Skeletal muscle tissue (tissue), 4 donors: Measurements from ENCODE around the gene GLI3. TPM values are rescaled to one million over a fixed set of nuclear protein-coding genes. Genes with fewer than 3 reads are reported as not detected.

Experiments used
- H3K27ac ChIP-seq: one replicate; pipeline ENCODE4 v1.7.0; 2013; ENCODE audit warnings: mild to moderate bottlenecking, low read depth, low read length, inconsistent platforms
- H3K27me3 ChIP-seq, 3 donors: one replicate each; pipeline ENCODE4 v1.7.0; 2013; ENCODE audit warnings: low read length in 3 of 3; ENCODE audit not compliant: control insufficient read depth in 3 of 3, insufficient read depth in 3 of 3
- H3K36me3 ChIP-seq, 3 donors: one replicate each; pipeline ENCODE4 v1.7.0; 2013; ENCODE audit warnings: low read length in 3 of 3; ENCODE audit not compliant: control insufficient read depth in 3 of 3, insufficient read depth in 3 of 3
- H3K4me1 ChIP-seq, 3 donors: one replicate each; pipeline ENCODE4 v1.7.0; 2013; ENCODE audit warnings: low read length in 3 of 3, mild to moderate bottlenecking in 3 of 3; ENCODE audit not compliant: control insufficient read depth in 3 of 3, insufficient read depth in 3 of 3
- H3K4me3 ChIP-seq, 3 donors: one replicate each; pipeline ENCODE4 v1.7.0; 2013; ENCODE audit warnings: low read length in 3 of 3
- H3K9ac ChIP-seq, 3 donors: one replicate each; pipeline ENCODE4 v1.7.0; 2013; ENCODE audit warnings: low read length in 3 of 3, mild to moderate bottlenecking in 3 of 3, moderate library complexity in 2 of 3, low read depth in 1 of 3
- H3K9me3 ChIP-seq, 3 donors: one replicate each; pipeline ENCODE4 v1.7.0; 2013; ENCODE audit warnings: low read length in 3 of 3; ENCODE audit not compliant: control insufficient read depth in 3 of 3
- total RNA-seq: library from RNA; depleted of rRNA; stranded (reverse); fragments of >200 nt; gene quantifications from one replicate; pipeline ENCODE4 v1.2.3, GENCODE V29; 2014
- donor health status: Osteomylitis.

Gene GLI3
- total RNA-seq, 1 donor from 2014 or later: 13.6 TPM

GRCh38 chr7:41971640-41972187, 265.3 kb downstream of the GLI3 start:
- Histone ChIP-seq H3K9ac (no peak overlapping the region), H3K9me3 (no peaks in the 10 kb centered on the region), H3K4me1 (peaks cover 1 to 6% (median 6%) of the 10 kb centered on the region in 3 donors), H3K36me3 (peaks cover 0 to 8% (median 3%) of the 10 kb centered on the region in 3 donors), H3K27me3 (no peaks in the 10 kb centered on the region), H3K27ac (no peak overlapping the region), H3K4me3 (no peak overlapping the region)

DNA sequence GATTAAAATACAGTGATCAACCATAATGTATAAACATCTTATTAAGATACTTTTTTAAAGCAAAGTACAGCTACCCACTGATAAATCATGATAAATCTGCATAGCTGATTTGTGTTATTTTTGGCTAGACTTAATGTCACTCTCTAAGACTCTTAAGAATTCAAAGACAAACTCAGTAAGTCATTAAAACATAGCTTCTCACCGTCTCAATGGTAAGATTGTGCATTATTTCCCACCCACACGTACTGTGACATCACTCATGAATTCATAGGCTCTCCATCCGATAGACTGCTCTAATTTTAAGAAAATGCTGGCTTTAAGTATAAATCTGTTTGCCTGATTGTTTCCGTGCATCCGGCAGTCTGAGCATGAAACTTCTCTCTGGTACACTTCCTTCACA, 266.1 kb downstream of the GLI3 start:
- no peak overlapping the region for H3K4me3 ChIP-seq
- peaks cover 0 to 2% (median 0%) of the 10 kb centered on the region in 3 donors for H3K4me1 ChIP-seq
- peaks cover 0 to 8% (median 3%) of the 10 kb centered on the region in 3 donors for H3K36me3 ChIP-seq
- no peaks in the 10 kb centered on the region for H3K9me3 ChIP-seq
- H3K27ac ChIP-seq: no peak overlapping the region
- no peak overlapping the region for H3K9ac ChIP-seq
- no peaks in the 10 kb centered on the region for H3K27me3 ChIP-seq

GRCh38 chr7:41969561-41970105, 267.4 kb downstream of the GLI3 start:
- no peak overlapping the region for H3K27ac ChIP-seq
- no peaks in the 10 kb centered on the region for H3K27me3 ChIP-seq
- H3K4me3 ChIP-seq: no peak overlapping the region
- H3K9ac ChIP-seq: no peak overlapping the region
- peaks cover 0 to 4% (median 2%) of the 10 kb centered on the region in 3 donors for H3K4me1 ChIP-seq
- peaks cover 3 to 10% (median 4%) of the 10 kb centered on the region in 3 donors for H3K36me3 ChIP-seq
- no peaks in the 10 kb centered on the region for H3K9me3 ChIP-seq

- Histone ChIP-seq H3K4me1 (peaks cover 0 to 4% (median 2%) of the 10 kb centered on the region in 3 donors), H3K27me3 (no peaks in the 10 kb centered on the region), H3K4me3 (no peak overlapping the region), H3K9ac (no peak overlapping the region), H3K27ac (no peak overlapping the region), H3K36me3 (peaks cover 3 to 9% (median 4%) of the 10 kb centered on the region in 3 donors), H3K9me3 (no peaks in the 10 kb centered on the region)
These were observed 269.9 kb downstream of the GLI3 start for GRCh38 chr7:41967156-41967555.

DNA sequence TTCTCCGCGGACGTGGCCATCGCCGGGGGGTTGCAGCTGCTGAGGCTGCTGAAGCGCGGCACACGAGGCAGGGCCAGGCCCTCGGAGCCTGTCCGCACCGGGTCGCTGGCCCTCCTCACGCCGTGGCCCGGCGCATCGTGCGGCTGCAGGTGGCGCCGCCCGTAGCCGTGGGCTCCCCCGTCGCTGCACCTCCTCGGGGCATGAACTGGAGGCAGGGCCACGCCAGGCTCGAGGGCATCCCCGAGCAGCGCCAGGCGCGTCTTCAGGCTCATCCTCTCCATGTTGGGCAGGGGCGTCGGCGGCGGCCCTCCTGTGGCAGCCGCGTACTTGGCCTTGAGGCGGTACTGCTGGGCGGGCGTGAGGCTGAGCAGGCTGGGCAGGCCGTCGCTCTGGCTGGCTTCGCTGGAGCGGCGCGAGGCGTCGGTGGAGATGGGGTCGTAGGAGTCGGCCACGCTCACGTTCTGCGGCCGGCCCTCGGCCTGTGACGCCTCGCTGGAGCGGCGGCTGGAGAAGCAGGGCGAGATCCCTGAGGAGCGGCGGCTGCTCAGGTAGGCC, 271.0 kb downstream of the GLI3 start:
- no peak overlapping the region for H3K27ac ChIP-seq
- H3K4me1 ChIP-seq: peaks cover 0 to 4% (median 2%) of the 10 kb centered on the region in 3 donors
- no peaks in the 10 kb centered on the region for H3K27me3 ChIP-seq
- peaks cover 3 to 9% (median 4%) of the 10 kb centered on the region in 3 donors for H3K36me3 ChIP-seq
- no peak overlapping the region for H3K9ac ChIP-seq
- H3K9me3 ChIP-seq: no peaks in the 10 kb centered on the region
- H3K4me3 ChIP-seq: no peak overlapping the region

GRCh38 chr7:41964849-41965745, 271.9 kb downstream of the GLI3 start:
- Histone ChIP-seq H3K4me1 (peaks cover 0 to 4% (median 2%) of the 10 kb centered on the region in 3 donors), H3K9ac (no peak overlapping the region), H3K36me3 (peaks cover 3 to 9% (median 4%) of the 10 kb centered on the region in 3 donors), H3K4me3 (no peak overlapping the region), H3K27ac (no peak overlapping the region), H3K27me3 (peaks cover 0 to 5% (median 0%) of the 10 kb centered on the region in 3 donors), H3K9me3 (no peaks in the 10 kb centered on the region)

- peaks cover 3 to 9% (median 4%) of the 10 kb centered on the region in 3 donors for H3K36me3 ChIP-seq
These were observed 272.7 kb downstream of the GLI3 start for GRCh38 chr7:41964183-41964753.

GRCh38 chr7:41956705-41957104, 280.3 kb downstream of the GLI3 start:
- H3K9me3 ChIP-seq: no peaks in the 10 kb centered on the region
- H3K4me1 ChIP-seq: peaks cover 18 to 29% (median 29%) of the 10 kb centered on the region in 3 donors
- H3K9ac ChIP-seq: no peak overlapping the region
- H3K36me3 ChIP-seq: no peaks in the 10 kb centered on the region
- H3K4me3 ChIP-seq: peak overlapping the region in 1 of 3 donors; percentile 41
- H3K27me3 ChIP-seq: peaks cover 0 to 7% (median 0%) of the 10 kb centered on the region in 3 donors
- H3K27ac ChIP-seq: no peak overlapping the region

More at GRCh38 chr7:41964183-41964753, 272.7 kb downstream of the GLI3 start:
- Histone ChIP-seq H3K4me1 (peaks cover 0 to 4% (median 0%) of the 10 kb centered on the region in 3 donors), H3K9ac (no peak overlapping the region), H3K27ac (no peak overlapping the region), H3K9me3 (no peaks in the 10 kb centered on the region), H3K27me3 (peaks cover 0 to 5% (median 0%) of the 10 kb centered on the region in 3 donors), H3K4me3 (no peak overlapping the region)

DNA sequence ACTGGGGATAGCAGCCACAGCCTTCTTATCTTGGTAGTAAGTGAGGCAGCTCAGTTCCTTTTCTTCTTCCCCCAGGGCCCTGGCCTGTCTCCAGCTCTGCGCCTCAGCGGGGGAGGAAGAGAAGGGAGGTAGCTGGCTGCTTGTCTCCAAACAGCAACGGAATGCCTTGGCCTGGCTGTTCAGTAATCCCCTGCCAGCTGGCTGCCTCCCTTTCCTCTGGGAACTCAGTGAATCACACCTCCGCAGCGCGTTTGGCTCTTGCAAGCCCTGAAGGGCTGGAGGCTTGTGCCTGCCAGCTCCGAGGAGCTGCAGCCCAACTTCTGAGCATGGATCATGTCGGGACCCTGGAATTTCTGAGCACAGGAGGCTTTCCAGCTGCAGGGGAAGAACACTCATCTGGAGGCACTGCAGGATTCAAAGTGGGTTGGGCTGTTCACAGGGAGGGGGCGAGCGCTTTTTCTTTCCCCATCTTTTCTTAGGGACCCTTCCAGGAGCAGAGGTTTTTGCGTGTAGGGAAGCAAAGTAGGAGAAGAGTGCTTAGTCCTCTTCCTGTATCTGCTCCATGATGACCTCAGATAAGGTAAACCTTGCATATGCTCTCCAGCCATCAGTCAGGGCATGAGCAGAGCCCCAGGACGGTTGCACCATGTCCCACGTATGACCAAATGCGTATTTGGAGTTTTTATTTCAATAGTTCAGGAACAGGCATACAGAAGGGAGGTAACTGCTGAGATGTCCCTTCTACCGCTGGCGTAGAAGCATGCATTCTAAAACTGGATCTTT, 280.9 kb downstream of the GLI3 start:
- no peaks in the 10 kb centered on the region for H3K36me3 ChIP-seq
- peaks cover 0 to 7% (median 0%) of the 10 kb centered on the region in 3 donors for H3K27me3 ChIP-seq
- no peak overlapping the region for H3K9ac ChIP-seq
- peaks cover 18 to 29% (median 29%) of the 10 kb centered on the region in 3 donors for H3K4me1 ChIP-seq
- peak overlapping the region in 2 of 3 donors; percentile 10 to 41 for H3K4me3 ChIP-seq
- H3K9me3 ChIP-seq: no peaks in the 10 kb centered on the region
- no peak overlapping the region for H3K27ac ChIP-seq
